ENCODE measurements around the gene TMCO6. TPM values are rescaled to one million over a fixed set of nuclear protein-coding genes. Genes with fewer than 3 reads are reported as not detected.
A peak's percentile ranks its signal among the peaks of the same experiment; 100 is the strongest.
"Not testable (repeated sequence)": the region's sequence is repeated elsewhere in the genome, so short reads cannot be mapped to it uniquely, and the experiment has no call there.

The TMCO6 gene
- total RNA-seq, 2 donors from 2014 or later = 22.9 to 30.6 TPM

GRCh38 chr5:140635291-140636257, 3.7 kb upstream of the TMCO6 start:
- Mint-ChIP-seq H3K4me3 (no peak overlapping the region), H3K4me1 (peaks cover 17% of the 10 kb centered on the region), H3K36me3 (ENCODE audit: low read depth) (peaks cover 7% of the 10 kb centered on the region), H3K27ac (no peak overlapping the region), H3K9me3 (no peaks in the 10 kb centered on the region), H3K27me3 (no peaks in the 10 kb centered on the region)
- ATAC-seq (replicated peaks) = no peak

GRCh38 chr5:140637371-140638100, 1.7 kb upstream of the TMCO6 start:
- peaks cover 24% of the 10 kb centered on the region for H3K36me3 Mint-ChIP-seq (ENCODE audit: low read depth)
- peak overlapping the region; percentile 92 for H3K4me3 Mint-ChIP-seq
- no peak for ATAC-seq (replicated peaks)
- peaks cover 32% of the 10 kb centered on the region for H3K4me1 Mint-ChIP-seq
- no peaks in the 10 kb centered on the region for H3K9me3 Mint-ChIP-seq
- peak overlapping the region; percentile 96 for H3K27ac Mint-ChIP-seq
- no peaks in the 10 kb centered on the region for H3K27me3 Mint-ChIP-seq

- H3K4me3 Mint-ChIP-seq = peak overlapping the region; percentile 92
- not testable (repeated sequence) for H3K27me3 Mint-ChIP-seq; ATAC-seq (replicated peaks); H3K9me3 Mint-ChIP-seq
- H3K36me3 Mint-ChIP-seq (ENCODE audit: low read depth) = peaks cover 37% of the 10 kb centered on the region
- H3K4me1 Mint-ChIP-seq = peaks cover 24% of the 10 kb centered on the region
- H3K27ac Mint-ChIP-seq = peak overlapping the region; percentile 96
Observed at GRCh38 chr5:140638898-140639147, 428 bp upstream of the TMCO6 start.

DNA sequence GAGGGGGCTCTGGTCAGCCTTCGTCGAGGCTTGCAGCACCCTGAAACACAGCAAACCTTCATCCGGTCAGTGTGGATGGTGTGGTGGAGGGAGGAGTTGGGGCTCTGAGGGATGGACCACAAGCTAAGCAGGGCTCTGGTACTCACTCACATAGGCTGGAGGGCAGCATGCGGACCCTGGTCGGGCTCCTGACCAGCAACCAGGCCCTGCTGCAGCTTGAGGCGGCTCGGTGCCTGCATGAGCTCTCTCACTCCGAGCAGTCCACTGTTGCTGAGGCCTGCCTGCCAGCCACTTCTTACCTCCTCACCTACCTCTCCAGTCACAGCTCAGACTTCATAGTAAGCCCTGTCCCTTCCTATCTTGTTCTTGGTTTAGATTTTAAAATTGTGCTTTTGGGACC, 2.5 kb downstream of the TMCO6 start:
- no peak for ATAC-seq (replicated peaks)
- Mint-ChIP-seq H3K4me3 (peak overlapping the region; percentile 16), H3K27ac (peak overlapping the region; percentile 36), H3K9me3 (no peaks in the 10 kb centered on the region), H3K4me1 (peaks cover 24% of the 10 kb centered on the region), H3K36me3 (ENCODE audit: low read depth) (peaks cover 66% of the 10 kb centered on the region), H3K27me3 (no peaks in the 10 kb centered on the region)

DNA sequence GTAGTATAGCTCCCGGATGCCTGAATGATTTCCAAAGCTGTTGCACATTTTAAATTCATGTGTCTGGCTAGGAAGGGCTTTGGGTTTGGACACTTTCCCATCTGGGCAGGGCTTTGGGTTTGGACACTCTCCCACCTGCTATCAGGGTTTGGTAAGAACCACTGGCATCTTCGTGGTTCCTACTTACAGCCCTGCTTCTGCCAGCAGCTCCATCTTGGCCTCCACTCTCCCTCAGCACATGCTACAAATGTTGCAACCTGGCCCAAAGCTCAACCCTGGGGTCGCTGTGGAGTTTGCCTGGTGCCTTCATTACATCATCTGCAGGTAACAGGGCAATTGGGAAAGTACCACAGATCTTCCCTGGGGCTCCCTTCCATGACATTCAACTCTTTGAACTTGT, 3.5 kb downstream of the TMCO6 start:
- Mint-ChIP-seq H3K36me3 (ENCODE audit: low read depth) (peaks cover 73% of the 10 kb centered on the region), H3K4me1 (peaks cover 24% of the 10 kb centered on the region), H3K4me3 (no peak overlapping the region), H3K27me3 (no peaks in the 10 kb centered on the region), H3K27ac (peak overlapping the region; percentile 36), H3K9me3 (no peaks in the 10 kb centered on the region)
- ATAC-seq (replicated peaks) = no peak

DNA sequence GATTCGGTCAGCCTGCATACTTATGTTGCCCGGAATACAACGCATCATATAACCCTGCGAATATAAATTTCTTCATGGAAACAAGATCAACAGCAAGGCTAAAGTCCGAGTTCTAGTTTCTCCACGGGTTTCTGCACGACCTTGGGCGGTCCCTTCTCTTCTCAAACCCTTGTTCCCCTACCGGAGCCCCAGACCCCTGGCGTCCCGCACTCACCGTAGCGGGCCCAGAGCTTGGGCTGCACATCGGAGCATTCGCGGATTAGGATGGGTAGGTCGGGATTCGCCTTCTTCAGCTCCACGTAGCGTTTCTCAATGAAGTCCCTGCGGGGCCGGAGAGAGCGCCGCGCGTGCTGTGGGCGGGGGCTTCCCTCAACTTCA, 7.8 kb downstream of the TMCO6 start:
- Mint-ChIP-seq H3K36me3 (ENCODE audit: low read depth) (peaks cover 97% of the 10 kb centered on the region), H3K4me1 (peaks cover 10% of the 10 kb centered on the region), H3K9me3 (no peaks in the 10 kb centered on the region), H3K4me3 (peak overlapping the region; percentile 88), H3K27me3 (no peaks in the 10 kb centered on the region), H3K27ac (peak overlapping the region; percentile 92)
- ATAC-seq (replicated peaks) = no peak

DNA sequence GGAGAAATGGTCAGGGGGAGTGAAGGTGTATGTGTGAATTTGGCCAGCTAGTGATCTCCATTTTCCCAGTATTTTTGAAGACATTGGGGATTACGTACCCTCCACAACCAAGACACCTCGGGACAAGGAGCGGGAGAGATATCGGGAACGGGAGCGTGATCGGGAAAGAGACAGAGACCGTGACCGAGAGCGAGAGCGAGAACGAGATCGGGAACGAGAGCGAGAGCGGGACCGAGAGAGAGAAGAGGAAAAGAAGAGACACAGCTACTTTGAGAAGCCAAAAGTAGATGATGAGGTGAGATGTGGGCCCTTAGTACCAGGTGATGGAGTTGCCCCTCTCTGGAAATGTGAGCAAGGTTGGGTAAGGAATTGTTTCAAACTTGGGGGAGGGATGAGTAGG, 19.6 kb downstream of the TMCO6 start:
- no peak overlapping the region for H3K4me3 Mint-ChIP-seq
- H3K36me3 Mint-ChIP-seq (ENCODE audit: low read depth) = peaks cover 97% of the 10 kb centered on the region
- H3K27ac Mint-ChIP-seq = peak overlapping the region; percentile 45
- no peaks in the 10 kb centered on the region for H3K4me1 Mint-ChIP-seq
- no peak for ATAC-seq (replicated peaks)
- no peaks in the 10 kb centered on the region for H3K9me3 Mint-ChIP-seq
- H3K27me3 Mint-ChIP-seq = no peaks in the 10 kb centered on the region

- peaks cover 94% of the 10 kb centered on the region for H3K36me3 Mint-ChIP-seq (ENCODE audit: low read depth)
- ATAC-seq (replicated peaks); H3K4me3 Mint-ChIP-seq; H3K9me3 Mint-ChIP-seq; H3K27ac Mint-ChIP-seq; H3K27me3 Mint-ChIP-seq; H3K4me1 Mint-ChIP-seq: not testable (repeated sequence)
Observed at GRCh38 chr5:140660371-140660770, 21.1 kb downstream of the TMCO6 start.

DNA sequence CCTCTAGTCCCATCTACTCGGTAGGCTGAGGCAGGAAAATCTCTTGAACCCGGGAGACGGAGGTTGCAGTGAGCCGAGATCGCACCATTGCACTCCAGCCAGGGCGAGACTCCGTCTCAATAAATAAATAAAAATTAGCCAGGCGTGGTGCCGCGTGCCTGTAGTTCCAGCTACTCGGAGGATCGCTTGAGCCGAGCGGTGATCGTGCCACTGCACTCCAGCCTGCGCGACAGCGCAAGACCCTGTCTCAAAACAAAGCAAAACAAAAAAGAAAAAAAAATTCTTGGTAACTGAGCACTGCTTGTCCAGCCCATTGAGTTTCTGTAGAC, 24.7 kb downstream of the TMCO6 start:
- Mint-ChIP-seq H3K4me3 (peak overlapping the region; percentile 100), H3K9me3 (no peaks in the 10 kb centered on the region), H3K27me3 (no peaks in the 10 kb centered on the region), H3K36me3 (ENCODE audit: low read depth) (peaks cover 90% of the 10 kb centered on the region), H3K27ac (peak overlapping the region; percentile 98), H3K4me1 (peaks cover 25% of the 10 kb centered on the region)
- no peak for ATAC-seq (replicated peaks)

DNA sequence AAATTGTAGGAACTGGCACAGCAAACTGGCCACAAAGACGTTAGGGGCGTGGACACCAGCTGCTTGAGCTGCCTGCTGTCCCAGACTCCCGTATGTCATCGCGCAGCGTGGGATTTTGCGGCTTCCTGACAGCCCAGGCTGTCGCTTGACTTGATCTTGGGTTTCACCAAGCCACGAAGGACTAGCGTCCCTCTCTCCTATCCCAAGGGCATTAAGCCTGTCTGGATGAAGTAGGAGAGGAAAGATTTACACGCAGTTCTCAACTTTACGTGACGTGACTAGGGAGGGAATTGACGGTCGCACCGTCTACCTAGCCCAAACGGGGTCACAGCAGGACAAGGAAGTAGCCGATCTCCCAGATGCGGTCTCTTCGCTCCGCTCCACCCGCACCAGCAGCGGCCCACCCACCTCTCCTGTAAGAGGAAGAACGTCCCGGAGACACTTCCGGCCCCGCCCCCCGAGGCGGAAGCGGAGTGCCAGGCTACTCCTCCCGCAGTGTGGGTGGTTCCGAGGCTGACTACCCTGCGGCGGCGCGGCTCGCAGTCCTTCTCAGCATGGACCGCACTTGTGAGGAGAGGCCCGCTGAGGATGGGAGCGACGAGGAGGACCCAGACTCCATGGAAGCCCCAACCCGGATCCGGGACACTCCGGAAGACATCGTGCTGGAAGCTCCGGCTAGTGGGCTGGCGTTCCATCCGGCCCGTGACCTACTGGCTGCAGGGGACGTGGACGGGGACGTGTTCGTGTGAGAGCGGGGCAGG, 25.3 kb downstream of the TMCO6 start, which contains the start of gene WDR55:
Gene WDR55 (plus strand): TSS at position 546 of the 761 bp plus-strand sequence. CDS start 9 bp downstream, at position 555.
- no peaks in the 10 kb centered on the region for H3K27me3 Mint-ChIP-seq
- ATAC-seq (replicated peaks) = peak; percentile 97
- peak within 1 kb of the TSS; percentile 98 for H3K27ac Mint-ChIP-seq
- peaks cover 90% of the 10 kb centered on the region for H3K36me3 Mint-ChIP-seq (ENCODE audit: low read depth)
- no peaks in the 10 kb centered on the region for H3K9me3 Mint-ChIP-seq
- H3K4me3 Mint-ChIP-seq = peak within 1 kb of the TSS; percentile 100
- peaks cover 25% of the 10 kb centered on the region for H3K4me1 Mint-ChIP-seq

DNA sequence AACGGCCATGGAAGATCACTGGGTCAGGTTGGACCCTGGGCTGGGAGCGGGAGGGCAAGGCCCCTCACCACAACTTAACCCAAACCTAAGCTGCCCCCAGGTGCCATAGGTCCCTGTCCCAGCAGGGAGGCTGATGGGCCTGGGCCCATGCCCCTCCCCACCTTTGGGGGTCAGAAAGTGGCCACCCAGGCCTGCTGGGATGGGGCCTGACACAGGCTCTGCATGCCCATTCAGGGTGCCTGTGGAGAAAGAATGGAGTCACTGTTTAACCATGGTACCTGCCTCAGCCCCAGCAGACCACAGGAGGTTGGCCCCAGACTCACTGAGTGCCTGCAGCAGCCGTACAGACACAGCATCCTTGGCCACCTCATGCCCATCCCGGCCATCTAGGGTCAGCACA, 31.8 kb downstream of the TMCO6 start:
- H3K4me3 Mint-ChIP-seq; H3K27ac Mint-ChIP-seq; ATAC-seq (replicated peaks); H3K9me3 Mint-ChIP-seq; H3K27me3 Mint-ChIP-seq: not testable (repeated sequence)
- peaks cover 97% of the 10 kb centered on the region for H3K36me3 Mint-ChIP-seq (ENCODE audit: low read depth)
- H3K4me1 Mint-ChIP-seq = peaks cover 21% of the 10 kb centered on the region

- ATAC-seq (replicated peaks) = no peak
- H3K27ac Mint-ChIP-seq = no peak overlapping the region
- peaks cover 97% of the 10 kb centered on the region for H3K36me3 Mint-ChIP-seq (ENCODE audit: low read depth)
- peaks cover 16% of the 10 kb centered on the region for H3K4me1 Mint-ChIP-seq
- no peaks in the 10 kb centered on the region for H3K9me3 Mint-ChIP-seq
- no peak overlapping the region for H3K4me3 Mint-ChIP-seq
- H3K27me3 Mint-ChIP-seq = no peaks in the 10 kb centered on the region
Observed at GRCh38 chr5:140671472-140672125, 32.3 kb downstream of the TMCO6 start.

- no peaks in the 10 kb centered on the region for H3K9me3 Mint-ChIP-seq
- no peak overlapping the region for H3K27ac Mint-ChIP-seq
- no peak overlapping the region for H3K4me3 Mint-ChIP-seq
- peak; percentile 49 for ATAC-seq (replicated peaks)
- H3K4me1 Mint-ChIP-seq = peaks cover 6% of the 10 kb centered on the region
- peaks cover 97% of the 10 kb centered on the region for H3K36me3 Mint-ChIP-seq (ENCODE audit: low read depth)
- H3K27me3 Mint-ChIP-seq = no peaks in the 10 kb centered on the region
Observed at GRCh38 chr5:140672455-140673186, 33.4 kb downstream of the TMCO6 start.

All from activated T-helper 17 cell treated with anti-CD3 and anti-CD28 coated beads, Interleukin-2, amount 50 U/mL, for 72 hours (primary cell).